SK-N-SH (cell line): ENCODE data around the gene C1orf159. TPM values are rescaled to one million over a fixed set of nuclear protein-coding genes. Genes with fewer than 3 reads are reported as not detected.
"Not testable (repeated sequence)": the region's sequence is repeated elsewhere in the genome, so short reads cannot be mapped to it uniquely, and the experiment has no call there.

ENCODE experiments used
- CTCF ChIA-PET: fragments of 300-600, 350-600 bp; formaldehyde crosslinking; extraction: SDS; loops from one replicate; lab custom pipeline; 2021; lab: Yijun Ruan, JAX
- POLR2A ChIA-PET: fragments of 350-600 bp; sonication (Branson Sonifier 250); formaldehyde crosslinking; extraction: SDS; loops from one replicate; lab custom pipeline; 2020; ENCODE audit warnings: antibody characterized with exemption, inconsistent platforms; lab: Yijun Ruan, JAX
- DNase-seq: peaks from one replicate; pipeline ENCODE4 v3.0.0; 2012
- H2AFZ ChIP-seq: fragments of 200-600 bp; sonication (generic); 2 replicates; pipeline ENCODE4 v1.8.1; 2016; ENCODE audit warnings: antibody characterized with exemption, mild to moderate bottlenecking, low read depth
- H3F3A ChIP-seq: fragments of 200-600 bp; sonication (generic); replicated peaks from 2 replicates; pipeline ENCODE3; 2016; ENCODE audit warnings: antibody characterized with exemption, mild to moderate bottlenecking; ENCODE audit not compliant: insufficient read depth
- H3K27ac ChIP-seq, 2 experiments: fragments of 200-500 bp in 1 of 2; fragments of 200-600 bp in 1 of 2; sonication (Bioruptor generic) in 1 of 2; sonication (generic), shearing (Covaris generic) in 1 of 2; 2 replicates each; pipeline versions ENCODE4 v1.5.1 to v1.6.1; 2014 to 2016; ENCODE audit warnings: low read depth in 2 of 2, inconsistent platforms in 1 of 2, low read length in 1 of 2, mild to moderate bottlenecking in 1 of 2, mixed read lengths in 1 of 2
- H3K27me3 ChIP-seq: fragments of 200-600 bp; sonication (generic), shearing (Covaris generic); 2 replicates; pipeline ENCODE4 v1.6.1; 2016; ENCODE audit warnings: mixed run types; ENCODE audit not compliant: insufficient read depth
- H3K36me3 ChIP-seq, 2 experiments: fragments of 200-500 bp in 1 of 2; fragments of 200-600 bp in 1 of 2; sonication (Bioruptor generic) in 1 of 2; sonication (generic) in 1 of 2; replicated peaks in 1 of 2; 2 replicates each; pipeline versions ENCODE3 to v1.5.1; 2014 to 2016; ENCODE audit warnings: low read length in 1 of 2, mild to moderate bottlenecking in 1 of 2; ENCODE audit not compliant: insufficient read depth in 2 of 2, control insufficient read depth in 1 of 2
- H3K4me1 ChIP-seq, 2 experiments: fragments of 200-500 bp in 1 of 2; fragments of 200-600 bp in 1 of 2; sonication (Bioruptor generic) in 1 of 2; sonication (generic), shearing (Covaris generic) in 1 of 2; 2 replicates each; pipeline versions ENCODE4 v1.5.1 to v1.6.1; 2014 to 2016; ENCODE audit warnings: low read depth in 1 of 2, low read length in 1 of 2, mixed run types in 1 of 2; ENCODE audit not compliant: insufficient read depth in 2 of 2, control insufficient read depth in 1 of 2
- H3K4me2 ChIP-seq: fragments of 200-600 bp; sonication (generic), shearing (Covaris generic); 2 replicates; pipeline ENCODE4 v1.6.1; 2017; ENCODE audit warnings: mixed run types
- H3K4me3 ChIP-seq, 2 experiments: fragments of 200-500 bp in 1 of 2; fragments of 200-600 bp in 1 of 2; sonication (Bioruptor generic) in 1 of 2; sonication (generic), shearing (Covaris generic) in 1 of 2; 2 replicates each; pipeline versions ENCODE4 v1.5.1 to v1.8.1; 2014 to 2016; ENCODE audit warnings: low read depth in 2 of 2, inconsistent platforms in 1 of 2, low read length in 1 of 2, mild to moderate bottlenecking in 1 of 2, mixed read lengths in 1 of 2, moderate library complexity in 1 of 2
- H3K79me2 ChIP-seq: fragments of 200-600 bp; sonication (generic); 2 replicates; pipeline ENCODE4 v1.8.1; 2017; ENCODE audit warnings: mild to moderate bottlenecking; ENCODE audit not compliant: insufficient read depth
- H3K9ac ChIP-seq: fragments of 200-600 bp; sonication (generic); 2 replicates; pipeline ENCODE4 v1.6.1; 2017; ENCODE audit warnings: mixed run types
- H3K9me2 ChIP-seq: fragments of 200-600 bp; sonication (generic); 2 replicates; pipeline ENCODE4 v1.6.1; 2017; ENCODE audit warnings: mixed run types
- H3K9me3 ChIP-seq: fragments of 200-600 bp; sonication (generic); 2 replicates; pipeline ENCODE4 v1.6.1; 2017; ENCODE audit warnings: mixed run types, mild to moderate bottlenecking, moderate library complexity
- H4K20me1 ChIP-seq: fragments of 200-600 bp; sonication (generic); 2 replicates; pipeline ENCODE4 v1.6.1; 2017; ENCODE audit warnings: mild to moderate bottlenecking, mixed run types; ENCODE audit not compliant: insufficient read depth
- ELF1 ChIP-seq: IDR thresholded peaks from 2 replicates; pipeline ENCODE4 v1.4.0; 2012
- EP300 ChIP-seq, 2 experiments: IDR thresholded peaks; 2 replicates each; pipeline versions ENCODE4 v1.4.0 to v1.6.1; 2012; ENCODE audit warnings: borderline replicate concordance in 1 of 2, low read depth in 1 of 2, low read length in 1 of 2
- EZH2phosphoT487 ChIP-seq: fragments of 200-600 bp; sonication (generic); IDR thresholded peaks from 2 replicates; pipeline ENCODE4 v1.6.1; 2017; ENCODE audit warnings: low read depth, mixed run types, mild to moderate bottlenecking, antibody characterized with exemption, moderate library complexity, borderline replicate concordance
- FOSL2 ChIP-seq: IDR thresholded peaks from 2 replicates; pipeline ENCODE4 v1.4.0; 2012; ENCODE audit warnings: low read depth, mild to moderate bottlenecking, moderate library complexity, borderline replicate concordance
- GATA2 ChIP-seq: sonication (generic); formaldehyde crosslinking; IDR thresholded peaks from 2 replicates; pipeline ENCODE4 v1.5.0; 2020; ENCODE audit warnings: mild to moderate bottlenecking, missing genetic modification reagents
- JUND ChIP-seq: IDR thresholded peaks from 2 replicates; pipeline ENCODE4 v1.4.0; 2012
- MXI1 ChIP-seq: IDR thresholded peaks from 2 replicates; pipeline ENCODE4 v1.6.1; 2012; ENCODE audit warnings: mild to moderate bottlenecking, low read depth, low read length, improper control_type of control experiment
- NRF1 ChIP-seq: IDR thresholded peaks from 2 replicates; pipeline ENCODE4 v1.6.1; 2012; ENCODE audit warnings: low read depth, mild to moderate bottlenecking, low read length
- POLR2AphosphoS5 ChIP-seq: IDR thresholded peaks from 2 replicates; pipeline ENCODE4 v1.6.1; 2012; ENCODE audit warnings: low read depth, low read length
- RCOR1 ChIP-seq: fragments of 150-350 bp; IDR thresholded peaks from 2 replicates; pipeline ENCODE4 v1.6.1; 2017; ENCODE audit warnings: antibody characterized with exemption, low read length
- RXRA ChIP-seq: IDR thresholded peaks from 2 replicates; pipeline ENCODE4 v1.4.0; 2012; ENCODE audit warnings: low read depth, mild to moderate bottlenecking, borderline replicate concordance
- SIN3A ChIP-seq: IDR thresholded peaks from 2 replicates; pipeline ENCODE4 v1.6.1; 2012; ENCODE audit warnings: low read depth, mild to moderate bottlenecking, low read length, moderate library complexity, borderline replicate concordance
- TCF12 ChIP-seq: IDR thresholded peaks from 2 replicates; pipeline ENCODE4 v1.4.0; 2012
- TEAD4 ChIP-seq: IDR thresholded peaks from 2 replicates; pipeline ENCODE4 v1.4.0; 2012; ENCODE audit warnings: mild to moderate bottlenecking, borderline replicate concordance; ENCODE audit not compliant: insufficient read depth
- USF2 ChIP-seq: fragments of 150-350 bp; IDR thresholded peaks from 2 replicates; pipeline ENCODE4 v1.6.1; 2017; ENCODE audit warnings: antibody characterized with exemption, low read length, low read depth, borderline replicate concordance
- WGBS: methylation state at CpG from one replicate; pipeline ENCODE4 v1.1.6; 2017; ENCODE audit warnings: low lambda C conversion rate; 5-methylcytosine and 5-hydroxymethylcytosine counted together
- polyA plus RNA-seq, 3 experiments: library from polyadenylated mRNA; depleted of rRNA; stranded (reverse); fragments of >200 nt; gene quantifications; 2 replicates each; pipeline ENCODE4 v1.2.3, GENCODE V29; 2012

The C1orf159 gene
- polyA plus RNA-seq, 1 of the 3 experiments (the other 2 are of a cell fraction), result 10.2 TPM

- Histone ChIP-seq H3K36me3 (no peaks in the 10 kb centered on the region), H3K4me1 (no peaks in the 10 kb centered on the region), H2AFZ (no peak overlapping the region), H3K9me2 (no peaks in the 10 kb centered on the region), H3K79me2 (no peaks in the 10 kb centered on the region; the same call in 1 of the 2 replicates), H3F3A (peaks cover 3% of the 10 kb centered on the region), H3K27me3 (no peaks in the 10 kb centered on the region), H3K4me2 (no peak overlapping the region), H3K4me3 (no peak overlapping the region), H4K20me1 (no peaks in the 10 kb centered on the region), H3K9ac (no peak overlapping the region), H3K27ac (no peak overlapping the region), H3K9me3 (no peaks in the 10 kb centered on the region)
- DNase-seq, result no peak
- ChIA-PET CTCF (no interaction called here), POLR2A (no interaction called here)
- TF ChIP-seq GATA2 (CRISPR knock-in tag) (no peak), EZH2phosphoT487 (no peak), TCF12 (no peak), NRF1 (no peak), EP300 (IDR thresholded peaks at IDR 0.05; ENCODE audit: borderline replicate concordance in 1 of 2, low read depth in 1 of 2, low read length in 1 of 2) (no peak), RXRA (no peak), TEAD4 (no peak), SIN3A (no peak), RCOR1 (no peak), ELF1 (no peak), POLR2AphosphoS5 (no peak), MXI1 (no peak), FOSL2 (no peak), JUND (no peak)
- 97% methylated on average over 18 of the region's 18 CpGs for WGBS
These were observed 17.0 kb downstream of the C1orf159 start for GRCh38 chr1:1098681-1099421.

- H3K79me2 ChIP-seq, H3K9me3 ChIP-seq, H3F3A ChIP-seq, H2AFZ ChIP-seq, H3K9me2 ChIP-seq, H3K4me3 ChIP-seq, H3K4me2 ChIP-seq, DNase-seq, H3K9ac ChIP-seq, H3K36me3 ChIP-seq, H3K27ac ChIP-seq, H3K4me1 ChIP-seq, CTCF ChIA-PET, H4K20me1 ChIP-seq, H3K27me3 ChIP-seq, POLR2A ChIA-PET: not testable (repeated sequence)
- 81% methylated on average over 3 of the region's 5 CpGs for WGBS
These were observed 19.8 kb downstream of the C1orf159 start for GRCh38 chr1:1096136-1096535.

GRCh38 chr1:1094981-1095380 lies 20.9 kb downstream of the C1orf159 start:
- Histone ChIP-seq H3K4me2 (no peak overlapping the region), H4K20me1 (no peaks in the 10 kb centered on the region), H3K9me2 (no peaks in the 10 kb centered on the region), H3K27me3 (no peaks in the 10 kb centered on the region), H3K4me3 (no peak overlapping the region), H3K9ac (no peak overlapping the region), H3K36me3 (no peaks in the 10 kb centered on the region), H3K4me1 (no peaks in the 10 kb centered on the region), H3F3A (peaks cover 3% of the 10 kb centered on the region), H2AFZ (no peak overlapping the region), H3K27ac (no peak overlapping the region), H3K79me2 (no peaks in the 10 kb centered on the region; the same call in 1 of the 2 replicates), H3K9me3 (no peaks in the 10 kb centered on the region)
- 75% methylated on average over 7 of the region's 7 CpGs for WGBS
- no peak for DNase-seq
- POLR2A ChIA-PET, result no interaction called here
- TF ChIP-seq RCOR1 (no peak), TCF12 (no peak), USF2 (no peak)
- CTCF ChIA-PET, result no interaction called here
